Measurements from ENCODE around the gene GPR183.

The GPR183 gene

DNA sequence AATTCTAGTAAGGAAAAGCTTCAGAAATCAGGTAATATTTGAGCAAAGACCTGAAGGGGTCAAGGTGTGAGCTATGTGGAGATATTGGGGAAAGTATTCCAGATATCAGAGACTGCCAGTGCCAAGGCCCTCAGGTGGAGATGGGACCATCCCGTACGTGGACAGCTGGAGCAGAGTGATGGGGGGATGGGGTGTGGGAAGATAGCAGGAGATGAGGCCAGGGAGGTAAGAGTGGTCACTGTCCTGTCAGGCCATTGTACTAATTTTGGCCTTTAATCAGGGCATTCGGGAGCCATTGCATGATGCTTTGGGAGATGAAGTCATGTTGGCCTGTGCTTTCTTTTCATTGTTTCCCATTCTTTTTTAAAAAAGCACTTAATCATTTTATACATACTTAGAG is 36.0 kb downstream of the GPR183 start:
- no peak for DNase-seq (ENCODE audit: extremely low read depth, low read depth)
- TF ChIP-seq, protein P1, sequence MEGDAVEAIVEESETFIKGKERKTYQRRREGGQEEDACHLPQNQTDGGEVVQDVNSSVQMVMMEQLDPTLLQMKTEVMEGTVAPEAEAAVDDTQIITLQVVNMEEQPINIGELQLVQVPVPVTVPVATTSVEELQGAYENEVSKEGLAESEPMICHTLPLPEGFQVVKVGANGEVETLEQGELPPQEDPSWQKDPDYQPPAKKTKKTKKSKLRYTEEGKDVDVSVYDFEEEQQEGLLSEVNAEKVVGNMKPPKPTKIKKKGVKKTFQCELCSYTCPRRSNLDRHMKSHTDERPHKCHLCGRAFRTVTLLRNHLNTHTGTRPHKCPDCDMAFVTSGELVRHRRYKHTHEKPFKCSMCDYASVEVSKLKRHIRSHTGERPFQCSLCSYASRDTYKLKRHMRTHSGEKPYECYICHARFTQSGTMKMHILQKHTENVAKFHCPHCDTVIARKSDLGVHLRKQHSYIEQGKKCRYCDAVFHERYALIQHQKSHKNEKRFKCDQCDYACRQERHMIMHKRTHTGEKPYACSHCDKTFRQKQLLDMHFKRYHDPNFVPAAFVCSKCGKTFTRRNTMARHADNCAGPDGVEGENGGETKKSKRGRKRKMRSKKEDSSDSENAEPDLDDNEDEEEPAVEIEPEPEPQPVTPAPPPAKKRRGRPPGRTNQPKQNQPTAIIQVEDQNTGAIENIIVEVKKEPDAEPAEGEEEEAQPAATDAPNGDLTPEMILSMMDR (IDR thresholded peaks at IDR 0.05; ENCODE audit: low read depth, low read length), result no peak

DNA sequence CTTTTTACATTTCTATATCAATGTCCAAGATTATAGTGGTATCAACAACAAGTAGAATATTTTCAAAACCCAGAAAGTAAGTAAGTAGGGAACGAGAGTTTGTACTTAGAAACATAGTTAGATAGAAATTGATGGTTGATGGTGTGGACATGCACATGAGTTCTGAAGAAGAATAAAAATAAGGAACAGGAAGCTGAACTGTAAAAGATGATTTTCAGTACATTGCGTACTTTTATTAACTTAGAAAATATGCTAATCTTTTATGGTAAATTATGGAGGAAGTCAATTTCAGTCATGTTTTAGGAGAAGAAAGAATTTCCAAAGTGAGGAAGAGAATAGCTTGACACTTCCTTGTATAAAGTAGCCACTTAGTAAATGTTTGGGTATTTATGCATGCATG is 36.7 kb downstream of the GPR183 start:
- DNase-seq (ENCODE audit: extremely low read depth, low read depth), result no peak
- TF ChIP-seq, protein P1 (IDR thresholded peaks at IDR 0.05; ENCODE audit: low read depth, low read length), result no peak

DNA sequence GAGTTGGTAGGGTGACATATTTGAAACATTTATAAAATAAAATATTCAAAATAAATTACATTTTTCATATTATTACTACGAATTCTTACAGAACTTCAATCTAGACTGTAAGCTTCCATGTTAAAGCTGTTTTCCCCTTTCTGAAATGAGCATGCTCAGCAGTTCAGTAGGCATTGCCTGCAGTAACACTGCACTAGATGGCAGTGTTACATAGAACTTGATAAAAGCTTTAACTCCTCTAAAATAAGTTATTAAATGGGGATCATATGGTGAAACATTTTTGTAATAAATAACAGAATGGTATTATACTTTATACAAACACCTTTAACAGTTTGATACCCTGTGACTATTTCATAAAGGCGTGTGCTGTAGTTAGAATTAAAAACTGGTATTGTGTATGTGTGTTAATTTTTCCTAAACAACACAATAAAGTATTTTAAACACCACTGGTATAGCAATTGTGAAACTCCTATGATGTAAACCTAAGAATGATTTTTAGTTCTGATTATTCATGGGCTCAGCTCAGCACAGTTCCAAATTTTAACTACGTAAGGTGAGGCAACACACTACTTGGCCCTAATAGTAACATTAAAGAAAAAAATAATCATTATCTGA is 37.5 kb downstream of the GPR183 start:
- no peak for DNase-seq (ENCODE audit: extremely low read depth, low read depth)
- TF ChIP-seq, protein P1 (IDR thresholded peaks at IDR 0.05; ENCODE audit: low read depth, low read length), result peak; percentile 86

DNA sequence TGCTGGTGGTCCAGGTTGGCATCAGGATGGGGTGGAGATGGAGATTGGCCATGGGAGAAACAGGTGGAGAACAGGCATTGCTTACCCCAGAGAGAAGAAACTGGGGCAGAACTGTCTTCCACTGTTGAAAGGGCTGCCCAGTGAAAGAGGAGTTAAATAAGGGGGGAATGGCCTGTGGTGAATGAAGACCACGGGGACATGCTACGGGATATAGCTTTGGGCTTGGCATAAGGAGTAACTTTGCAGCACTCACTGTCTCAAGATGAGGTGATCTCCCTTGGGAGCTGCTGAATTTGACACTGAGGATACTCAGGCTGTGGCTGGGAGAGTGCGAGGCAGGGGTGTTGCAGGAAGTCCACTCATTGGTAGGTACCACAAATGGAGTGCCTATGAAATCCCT is 38.4 kb downstream of the GPR183 start:
- TF ChIP-seq, protein P1 (IDR thresholded peaks at IDR 0.05; ENCODE audit: low read depth, low read length), result no peak
- no peak for DNase-seq (ENCODE audit: extremely low read depth, low read depth)

DNA sequence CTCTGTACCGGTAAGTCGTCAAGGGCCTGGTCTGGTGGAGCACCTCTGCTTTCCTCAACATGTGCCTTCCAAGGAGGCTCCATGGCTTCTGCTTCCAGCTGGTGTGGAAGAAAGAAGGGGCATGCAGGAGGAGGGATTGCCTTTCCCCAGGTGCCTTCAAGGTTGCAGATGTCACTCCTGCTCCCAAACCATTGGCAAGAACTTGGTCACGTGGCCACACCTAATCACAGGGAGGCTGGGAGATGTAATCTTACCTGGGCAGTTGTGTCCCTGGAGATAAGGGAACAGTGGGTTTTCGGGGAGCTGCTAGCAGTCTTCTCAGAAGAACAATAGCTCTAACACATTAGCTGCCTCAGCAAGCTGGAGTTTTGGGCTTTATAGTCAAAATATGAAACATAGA is 39.3 kb downstream of the GPR183 start:
- TF ChIP-seq, protein P1 (IDR thresholded peaks at IDR 0.05; ENCODE audit: low read depth, low read length), result no peak
- no peak for DNase-seq (ENCODE audit: extremely low read depth, low read depth)

DNA sequence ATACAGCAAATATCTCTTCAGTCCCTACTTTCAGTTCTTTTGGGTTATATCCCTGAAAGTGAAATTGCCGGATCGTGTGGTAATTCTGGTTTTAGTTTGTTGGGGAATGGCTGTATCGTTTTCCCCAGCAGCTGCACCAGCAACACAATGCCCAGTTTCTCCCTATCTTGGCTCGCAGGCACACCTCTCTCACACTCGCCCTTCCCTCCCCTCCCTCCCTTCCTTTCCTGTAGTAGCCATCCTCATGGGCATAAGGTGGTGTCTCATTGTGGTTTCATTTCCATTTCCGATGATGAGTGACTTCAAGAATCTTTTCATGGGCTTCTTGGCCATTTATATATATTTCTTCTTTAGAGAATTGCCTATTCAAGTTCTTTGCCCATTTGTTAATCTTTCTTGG is 40.4 kb downstream of the GPR183 start:
- no peak for DNase-seq (ENCODE audit: extremely low read depth, low read depth)
- TF ChIP-seq, protein P1 (IDR thresholded peaks at IDR 0.05; ENCODE audit: low read depth, low read length), result no peak

DNA sequence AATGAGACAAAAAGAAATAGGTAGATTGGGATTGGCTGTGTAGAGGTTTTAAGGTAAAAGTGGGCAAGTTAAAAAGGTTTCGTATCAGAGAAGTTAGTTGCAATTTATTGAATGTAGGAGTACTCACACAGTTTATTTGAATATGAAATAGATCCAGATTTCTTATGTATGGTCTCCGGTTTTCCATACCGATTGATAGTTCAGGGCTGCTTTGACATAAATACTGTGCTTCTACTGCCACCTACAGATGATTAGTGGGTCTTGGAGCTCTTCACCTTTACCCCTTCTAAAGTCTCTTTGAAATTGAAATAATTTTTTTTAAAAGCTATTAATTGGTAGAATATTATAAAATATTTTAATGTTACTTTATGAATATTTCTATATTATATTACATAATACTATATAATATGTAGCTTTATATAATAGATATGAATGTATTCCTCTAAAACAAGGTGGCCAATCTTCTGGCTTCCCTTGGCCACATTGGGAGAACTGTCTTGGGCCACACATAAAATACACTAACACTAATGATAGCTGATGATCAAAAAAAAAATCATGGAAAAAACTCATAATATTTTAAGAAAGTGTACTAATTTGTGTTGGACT is 41.3 kb downstream of the GPR183 start:
- DNase-seq (ENCODE audit: extremely low read depth, low read depth), result no peak
- TF ChIP-seq, protein P1 (IDR thresholded peaks at IDR 0.05; ENCODE audit: low read depth, low read length), result peak; percentile 62

Data from AG09319 (cell line).